SHP77 (cell line): ENCODE data around the gene EFL1.

ENCODE experiments used
- DNase-seq, 2 experiments: peaks; one replicate each; lab custom pipeline; 2025; lab: John Stamatoyannopoulos, UW

EFL1 gene

DNA sequence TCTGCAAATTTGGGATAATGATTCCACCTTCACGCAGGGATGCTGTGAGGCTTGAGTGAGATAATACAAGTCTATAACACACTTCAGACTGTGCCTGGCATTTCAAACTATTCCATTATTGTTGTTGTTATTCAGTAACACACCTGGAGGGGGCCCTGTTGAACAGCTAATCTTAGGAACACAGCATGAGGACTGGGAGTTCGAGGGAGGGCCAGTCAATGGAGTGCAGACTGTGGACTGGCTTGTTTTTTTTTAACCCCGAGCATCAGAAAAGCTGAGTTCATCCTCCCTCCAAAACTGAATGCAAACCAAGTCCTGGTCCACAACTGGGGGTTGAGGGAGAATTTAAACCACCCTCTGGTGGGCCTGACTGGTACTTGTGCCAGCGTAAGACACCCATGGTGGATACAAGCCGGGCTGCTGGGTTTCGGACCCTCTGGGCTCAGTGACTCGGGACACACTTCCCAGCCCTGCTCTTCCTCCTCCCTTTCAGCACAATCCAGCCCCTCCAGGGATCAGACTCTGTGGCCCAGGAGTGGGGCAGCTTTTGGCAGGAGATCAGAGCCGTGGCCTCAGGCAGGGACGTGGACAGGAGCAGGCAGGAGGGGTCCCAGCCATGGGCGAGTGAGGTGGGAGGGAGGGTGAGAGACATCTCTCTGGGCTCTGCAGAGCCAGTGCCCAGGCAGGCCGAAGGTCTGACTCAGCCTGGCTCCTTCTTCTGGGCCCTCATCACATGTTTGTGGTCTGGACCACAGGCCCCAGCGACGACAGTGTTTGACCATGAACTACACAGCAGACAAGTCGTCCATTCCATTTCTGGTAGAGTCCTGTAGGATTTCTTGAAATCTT is 180.4 kb downstream of the EFL1 start:
- DNase-seq: no peak

DNA sequence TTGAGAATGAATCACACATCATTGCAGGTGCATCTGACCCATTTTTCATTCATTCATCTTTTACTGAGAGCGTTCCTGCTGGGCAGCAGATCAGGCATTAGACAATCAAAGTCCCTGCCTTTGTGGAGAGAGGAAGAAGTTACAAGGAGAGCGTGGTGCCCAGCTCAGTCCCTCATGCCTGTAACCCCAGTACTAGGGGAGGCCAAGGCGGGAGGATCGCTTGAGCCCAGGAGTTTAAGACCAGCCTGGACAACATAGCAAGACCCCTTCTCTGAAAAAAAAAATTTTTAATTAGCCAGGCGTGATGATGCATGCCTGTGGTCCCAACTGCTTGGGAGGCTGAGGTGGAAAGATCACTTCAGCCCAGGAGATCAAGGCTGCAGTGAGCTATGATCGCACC is 181.8 kb downstream of the EFL1 start:
- no peak for DNase-seq
